Left ventricle myocardium inferior (tissue), 1 donor: Measurements from ENCODE around the gene VAV3. TPM values are rescaled to one million over a fixed set of nuclear protein-coding genes. Genes with fewer than 3 reads are reported as not detected.

Source experiments
- DNase-seq: peaks from one replicate; pipeline ENCODE4 v3.0.0-alpha.2; 2020
- H3K27ac ChIP-seq: fragments of 200-600 bp; replicated peaks from 2 replicates; pipeline ENCODE4 v1.8.0; 2021
- H3K27me3 ChIP-seq: fragments of 200-600 bp; 2 replicates; pipeline ENCODE4 v1.8.0; 2021; ENCODE audit warnings: low read depth
- H3K36me3 ChIP-seq: fragments of 200-600 bp; 2 replicates; pipeline ENCODE4 v1.8.0; 2021
- H3K4me1 ChIP-seq: fragments of 200-600 bp; 2 replicates; pipeline ENCODE4 v1.8.0; 2021
- H3K4me3 ChIP-seq: fragments of 200-600 bp; 2 replicates; pipeline ENCODE4 v1.8.0; 2021; ENCODE audit warnings: mild to moderate bottlenecking, moderate library complexity
- H3K9me3 ChIP-seq: fragments of 200-600 bp; replicated peaks from 2 replicates; pipeline ENCODE4 v1.8.0; 2021
- CTCF ChIP-seq: fragments of 200-600 bp; IDR thresholded peaks from 2 replicates; pipeline ENCODE4 v1.8.0; 2021; ENCODE audit warnings: antibody characterized with exemption, mild to moderate bottlenecking, borderline replicate concordance
- intact Hi-C: fragments of 100-400 bp; cut with micrococcal nuclease; formaldehyde crosslinking; loops from one replicate; pipeline ENCODE4 v1.11.0; 2022
- total RNA-seq: library from RNA; stranded (reverse); fragmentation: NEBNext Ultra II Directional; extraction: Animal tissue kit (Norgen Biotek cat#: 25700); gene quantifications from one replicate; pipeline ENCODE4 v1.2.1, GENCODE V29; 2021
- donor health status: DM: no; HTN: yes; CAD: no; lungs with severe emphysema.

VAV3 gene
- total RNA-seq, 1 donor from 2014 or later: 1.4 TPM

- Histone ChIP-seq H3K36me3 (no peaks in the 10 kb centered on the region), H3K27me3 (no peaks in the 10 kb centered on the region), H3K4me1 (no peaks in the 10 kb centered on the region), H3K27ac (no peak overlapping the region), H3K4me3 (no peak overlapping the region), H3K9me3 (no peaks in the 10 kb centered on the region)
- intact Hi-C loops: no loop called here
- no peak for DNase-seq
- TF ChIP-seq CTCF: no peak
These were observed 269.6 kb downstream of the VAV3 start for GRCh38 chr1:107695341-107695740.

- Histone ChIP-seq H3K36me3 (no peaks in the 10 kb centered on the region), H3K4me1 (no peaks in the 10 kb centered on the region), H3K4me3 (no peak overlapping the region), H3K27ac (no peak overlapping the region), H3K9me3 (no peaks in the 10 kb centered on the region), H3K27me3 (no peaks in the 10 kb centered on the region)
- intact Hi-C loops: no loop called here
- no peak for TF ChIP-seq CTCF
- DNase-seq: no peak
These were observed 272.2 kb downstream of the VAV3 start for GRCh38 chr1:107692580-107693345.

- no peaks in the 10 kb centered on the region for H3K9me3 ChIP-seq
- H3K36me3 ChIP-seq: no peaks in the 10 kb centered on the region
- no peaks in the 10 kb centered on the region for H3K4me1 ChIP-seq
- H3K27ac ChIP-seq: no peak overlapping the region
- no peak for TF ChIP-seq CTCF
- H3K27me3 ChIP-seq: no peaks in the 10 kb centered on the region
- intact Hi-C loops: no loop called here
- no peak for DNase-seq
- H3K4me3 ChIP-seq: no peak overlapping the region
These were observed 273.4 kb downstream of the VAV3 start for GRCh38 chr1:107691540-107691939.

GRCh38 chr1:107690491-107690890 is 274.5 kb downstream of the VAV3 start:
- H3K4me3 ChIP-seq: no peak overlapping the region
- intact Hi-C loops: no loop called here
- no peak for DNase-seq
- H3K9me3 ChIP-seq: no peaks in the 10 kb centered on the region
- TF ChIP-seq CTCF: no peak
- no peak overlapping the region for H3K27ac ChIP-seq
- no peaks in the 10 kb centered on the region for H3K36me3 ChIP-seq
- no peaks in the 10 kb centered on the region for H3K4me1 ChIP-seq
- no peaks in the 10 kb centered on the region for H3K27me3 ChIP-seq

GRCh38 chr1:107689733-107690132 is 275.2 kb downstream of the VAV3 start:
- Histone ChIP-seq H3K36me3 (no peaks in the 10 kb centered on the region), H3K9me3 (no peaks in the 10 kb centered on the region), H3K27me3 (no peaks in the 10 kb centered on the region), H3K27ac (no peak overlapping the region), H3K4me1 (no peaks in the 10 kb centered on the region), H3K4me3 (no peak overlapping the region)
- no peak for TF ChIP-seq CTCF
- intact Hi-C loops: no loop called here
- no peak for DNase-seq
